Mesendoderm (in vitro differentiated cells): ENCODE data around the gene YPEL2.
"Not testable (repeated sequence)": the region's sequence is repeated elsewhere in the genome, so short reads cannot be mapped to it uniquely, and the experiment has no call there.

ENCODE experiments used
- DNase-seq: peaks from one replicate; pipeline ENCODE4 v3.0.0; 2013
- H2AK5ac ChIP-seq: 2 replicates; pipeline ENCODE4 v1.6.1; 2013; ENCODE audit warnings: low read length, inconsistent platforms
- H2BK120ac ChIP-seq: 2 replicates; pipeline ENCODE4 v1.6.1; 2013; ENCODE audit warnings: low read depth, mild to moderate bottlenecking, low read length, moderate library complexity, mixed read lengths
- H2BK15ac ChIP-seq: replicated peaks from 2 replicates; pipeline ENCODE4 v1.6.1; 2013; ENCODE audit warnings: low read depth, mild to moderate bottlenecking, moderate library complexity
- H2BK5ac ChIP-seq: 2 replicates; pipeline ENCODE4 v1.6.1; 2013; ENCODE audit warnings: low read length, inconsistent platforms
- H3K18ac ChIP-seq: 2 replicates; pipeline ENCODE4 v1.6.1; 2013; ENCODE audit warnings: mild to moderate bottlenecking, low read length, mixed read lengths
- H3K23ac ChIP-seq: one replicate; pipeline ENCODE4 v1.6.1; 2013; ENCODE audit warnings: low read length
- H3K27ac ChIP-seq: 2 replicates; pipeline ENCODE4 v1.5.1; 2013; ENCODE audit warnings: low read depth, mild to moderate bottlenecking, inconsistent platforms, low read length, moderate library complexity
- H3K27me3 ChIP-seq: 2 replicates; pipeline ENCODE4 v1.6.1; 2013; ENCODE audit warnings: low read length, control low read depth, mild to moderate bottlenecking, inconsistent platforms; ENCODE audit not compliant: insufficient read depth, poor library complexity
- H3K36me3 ChIP-seq: 2 replicates; pipeline ENCODE4 v1.6.1; 2013; ENCODE audit warnings: low read length, inconsistent platforms; ENCODE audit not compliant: control insufficient read depth, insufficient read depth
- H3K4ac ChIP-seq: one replicate; pipeline ENCODE4 v1.6.1; 2013; ENCODE audit warnings: low read depth, mild to moderate bottlenecking, low read length, moderate library complexity
- H3K4me1 ChIP-seq: 2 replicates; pipeline ENCODE4 v1.6.1; 2013; ENCODE audit warnings: low read depth, low read length, inconsistent platforms; ENCODE audit not compliant: control insufficient read depth
- H3K4me2 ChIP-seq: 2 replicates; pipeline ENCODE4 v1.6.1; 2013; ENCODE audit warnings: low read length
- H3K4me3 ChIP-seq: 2 replicates; pipeline ENCODE4 v1.5.1; 2013; ENCODE audit warnings: mild to moderate bottlenecking, low read length
- H3K56ac ChIP-seq: one replicate; pipeline ENCODE4 v1.6.1; 2013; ENCODE audit warnings: low read length
- H3K79me1 ChIP-seq: 2 replicates; pipeline ENCODE4 v1.6.1; 2013; ENCODE audit warnings: low read length, inconsistent platforms
- H3K79me2 ChIP-seq: 2 replicates; pipeline ENCODE4 v1.6.1; 2013; ENCODE audit warnings: mild to moderate bottlenecking, low read length; ENCODE audit not compliant: control insufficient read depth, insufficient read depth
- H3K9ac ChIP-seq: 2 replicates; pipeline ENCODE4 v1.6.1; 2013; ENCODE audit warnings: low read length, inconsistent platforms
- H4K5ac ChIP-seq: one replicate; pipeline ENCODE4 v1.6.1; 2013; ENCODE audit warnings: low read length
- H4K8ac ChIP-seq: one replicate; pipeline ENCODE4 v1.6.1; 2013; ENCODE audit warnings: low read depth, mild to moderate bottlenecking, control low read depth, low read length, moderate library complexity
- WGBS: extraction: QIAGEN DNeasy Blood & Tissue Kit; methylation state at CpG from one replicate; pipeline ENCODE4 v1.1.7; 2013; ENCODE audit warnings: low lambda C conversion rate, missing lambda C conversion rate; ENCODE audit not compliant: insufficient coverage; ENCODE audit errors: extremely low coverage; 5-methylcytosine and 5-hydroxymethylcytosine counted together

Gene YPEL2

DNA sequence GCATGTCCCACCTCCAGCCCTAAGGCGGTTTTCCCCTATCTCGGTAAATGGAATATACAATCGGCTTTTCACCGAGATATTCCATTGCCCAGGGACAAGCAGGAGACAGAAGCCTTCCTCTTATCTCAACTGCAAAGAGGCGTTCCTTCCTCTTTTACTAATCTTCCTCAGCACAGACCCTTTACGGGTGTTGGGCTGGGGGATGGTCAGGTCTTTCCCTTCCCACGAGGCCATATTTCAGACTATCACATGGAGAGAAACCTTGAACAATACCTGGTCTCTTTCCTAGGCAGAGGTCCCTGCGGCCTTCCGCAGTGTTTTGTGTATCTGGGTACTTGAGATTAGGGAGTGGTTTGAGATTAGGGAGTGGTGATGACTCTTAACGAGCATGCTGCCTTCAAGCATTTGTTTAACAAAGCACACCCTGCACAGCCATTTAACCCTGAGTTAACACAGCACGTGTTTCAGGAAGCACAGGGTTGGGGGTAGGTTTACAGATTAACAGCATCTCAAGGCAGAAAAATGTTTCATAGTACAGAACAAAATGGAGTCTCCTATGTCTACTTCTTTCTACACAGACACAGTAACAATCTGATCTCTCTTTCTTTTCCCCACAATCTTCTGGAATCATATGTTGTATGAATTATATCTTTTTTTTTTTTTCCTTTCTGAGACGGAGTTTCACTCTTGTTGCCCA is 41.0 kb upstream of the YPEL2 start:
- not testable (repeated sequence) for H2BK120ac ChIP-seq, H3K23ac ChIP-seq, H4K5ac ChIP-seq, H3K9ac ChIP-seq, H4K8ac ChIP-seq, H3K79me1 ChIP-seq, H2BK5ac ChIP-seq, H2BK15ac ChIP-seq, H3K18ac ChIP-seq, H3K27me3 ChIP-seq, H2AK5ac ChIP-seq, H3K79me2 ChIP-seq, H3K4ac ChIP-seq, H3K36me3 ChIP-seq, H3K4me3 ChIP-seq, H3K27ac ChIP-seq, H3K4me1 ChIP-seq, H3K56ac ChIP-seq, H3K4me2 ChIP-seq
- peak; percentile 91 for DNase-seq
- WGBS, result no CpG with 5 or more reads among the region's 12 CpGs

DNA sequence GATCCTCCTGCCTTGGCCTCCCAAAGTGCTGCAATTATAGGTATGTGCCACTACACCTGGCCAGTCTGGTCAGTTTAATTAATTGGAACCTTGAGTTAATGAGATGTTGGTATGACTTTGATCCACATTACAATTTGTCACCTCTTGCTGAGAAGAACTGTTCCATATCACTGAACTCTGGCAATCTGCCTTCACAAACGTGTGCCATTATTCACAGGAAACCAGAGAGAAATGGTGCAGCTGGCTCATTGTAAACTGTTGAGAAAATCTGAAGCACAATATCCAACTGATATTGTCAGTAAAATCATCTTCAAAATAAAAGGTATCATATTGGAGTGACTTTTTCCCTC is 39.3 kb upstream of the YPEL2 start:
- H3K4me3 ChIP-seq, result no peak overlapping the region
- WGBS, result no CpG with 5 or more reads among the region's 1 CpG
- no peak for DNase-seq
- H3K27ac ChIP-seq, result no peak overlapping the region
- H3K79me1 ChIP-seq, result no peaks in the 10 kb centered on the region
- H2BK120ac ChIP-seq, result no peak overlapping the region
- H3K23ac ChIP-seq, result no peak overlapping the region
- H3K36me3 ChIP-seq, result no peaks in the 10 kb centered on the region
- no peak overlapping the region for H3K56ac ChIP-seq
- peaks cover 4% of the 10 kb centered on the region for H3K4me1 ChIP-seq
- H3K4ac ChIP-seq, result no peak overlapping the region
- no peak overlapping the region for H2AK5ac ChIP-seq
- H3K4me2 ChIP-seq, result no peak overlapping the region
- H4K5ac ChIP-seq, result no peak overlapping the region
- H3K79me2 ChIP-seq, result no peaks in the 10 kb centered on the region
- no peak overlapping the region for H3K9ac ChIP-seq
- no peak overlapping the region for H2BK5ac ChIP-seq
- no peaks in the 10 kb centered on the region for H3K27me3 ChIP-seq
- H4K8ac ChIP-seq, result no peak overlapping the region
- no peak overlapping the region for H2BK15ac ChIP-seq
- no peak overlapping the region for H3K18ac ChIP-seq

DNA sequence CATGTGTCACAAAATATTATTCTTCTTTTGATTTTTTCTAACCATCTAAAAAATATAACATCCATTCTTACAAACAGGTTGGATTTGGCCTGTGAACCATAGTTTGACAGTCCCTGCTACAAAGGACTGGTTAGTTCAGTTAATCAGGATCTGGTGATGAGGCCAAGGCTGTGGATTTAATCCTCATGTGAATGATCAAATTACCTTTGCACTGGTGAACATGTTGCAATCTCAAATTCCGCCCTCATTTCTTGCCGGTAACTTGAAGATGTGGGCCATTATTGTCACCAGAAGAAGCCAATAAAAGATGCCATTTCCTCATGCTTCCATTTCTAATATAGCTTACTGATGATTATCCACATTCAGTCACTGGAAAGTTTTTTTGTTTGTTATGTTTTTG is 35.3 kb upstream of the YPEL2 start:
- no peak for DNase-seq
- Histone ChIP-seq H4K5ac (no peak overlapping the region), H3K56ac (no peak overlapping the region), H2BK120ac (peak overlapping the region; percentile 28), H3K27ac (peak overlapping the region; percentile 28), H3K4me3 (no peak overlapping the region), H3K4me1 (no peaks in the 10 kb centered on the region), H2AK5ac (no peak overlapping the region), H3K4me2 (no peak overlapping the region), H2BK5ac (no peak overlapping the region), H2BK15ac (no peak overlapping the region), H3K36me3 (no peaks in the 10 kb centered on the region), H3K9ac (no peak overlapping the region), H3K79me1 (no peaks in the 10 kb centered on the region), H3K27me3 (no peaks in the 10 kb centered on the region), H3K23ac (no peak overlapping the region), H4K8ac (no peak overlapping the region), H3K79me2 (no peaks in the 10 kb centered on the region), H3K4ac (no peak overlapping the region), H3K18ac (no peak overlapping the region)
- WGBS, result no CpG with 5 or more reads among the region's 2 CpGs

DNA sequence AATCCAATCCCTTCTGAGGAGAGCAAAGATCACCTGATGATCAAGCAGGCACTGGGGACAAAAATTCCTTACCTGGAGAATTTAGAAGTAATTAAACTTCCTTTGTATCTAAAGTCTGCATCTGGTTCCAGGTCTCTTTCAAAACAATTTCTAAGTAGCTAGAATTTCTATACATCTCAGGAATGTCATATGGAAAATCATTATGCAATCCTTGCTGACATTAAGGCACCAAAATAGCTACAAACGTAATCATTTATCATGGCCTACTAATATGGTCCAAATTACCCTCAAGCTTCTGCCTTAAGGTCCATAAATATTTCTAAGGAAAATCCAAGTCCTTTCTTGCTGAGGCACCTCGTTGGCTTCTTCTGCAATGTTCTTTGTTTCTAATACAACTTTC is 32.9 kb upstream of the YPEL2 start:
- Histone ChIP-seq H2BK15ac (no peak overlapping the region), H2BK5ac (no peak overlapping the region), H3K23ac (no peak overlapping the region), H3K18ac (peak overlapping the region; percentile 60), H3K9ac (no peak overlapping the region), H3K4me3 (no peak overlapping the region), H3K36me3 (no peaks in the 10 kb centered on the region), H3K4me1 (no peaks in the 10 kb centered on the region), H2BK120ac (no peak overlapping the region), H3K27me3 (no peaks in the 10 kb centered on the region), H3K79me2 (no peaks in the 10 kb centered on the region), H2AK5ac (no peak overlapping the region), H4K5ac (no peak overlapping the region), H3K79me1 (no peaks in the 10 kb centered on the region), H3K56ac (no peak overlapping the region), H3K27ac (no peak overlapping the region), H3K4me2 (no peak overlapping the region), H3K4ac (no peak overlapping the region), H4K8ac (no peak overlapping the region)
- WGBS, result no CpG with 5 or more reads among the region's 2 CpGs
- no peak for DNase-seq

DNA sequence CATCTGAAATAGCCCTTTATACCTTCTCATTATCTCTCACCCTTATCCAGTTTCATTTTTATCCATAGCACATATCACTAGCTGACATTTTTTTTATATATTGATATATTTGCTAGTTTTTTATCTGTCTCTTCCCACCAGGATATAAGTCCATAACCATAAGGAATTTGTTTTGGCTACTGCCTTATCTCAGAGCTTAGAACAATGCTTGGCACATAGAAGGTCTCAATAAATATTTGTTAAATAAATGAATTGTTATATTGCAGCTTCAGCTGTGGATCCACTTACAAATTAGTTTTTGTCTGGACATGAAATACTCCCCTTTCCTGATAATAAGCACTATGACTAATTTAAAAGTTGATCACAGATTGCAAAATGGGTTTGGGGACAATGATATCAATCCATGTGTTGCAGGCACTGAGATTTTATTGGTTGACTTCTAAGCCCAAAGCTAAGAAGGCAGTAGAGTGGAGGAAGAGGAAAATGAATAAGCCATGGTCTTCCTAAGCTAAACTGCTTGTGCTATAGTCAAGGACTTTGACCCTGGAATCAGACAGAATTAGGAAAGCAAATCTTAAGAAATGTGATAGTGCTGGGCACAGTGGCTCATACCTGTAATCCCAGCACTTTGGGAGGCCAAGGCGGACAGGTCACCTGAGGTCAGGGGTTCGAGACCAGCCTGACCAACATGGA is 31.9 kb upstream of the YPEL2 start:
- H3K4me3 ChIP-seq, result no peak overlapping the region
- H4K8ac ChIP-seq, result no peak overlapping the region
- no peak overlapping the region for H2BK120ac ChIP-seq
- H2BK15ac ChIP-seq, result no peak overlapping the region
- no peak overlapping the region for H4K5ac ChIP-seq
- no peaks in the 10 kb centered on the region for H3K4me1 ChIP-seq
- no peaks in the 10 kb centered on the region for H3K36me3 ChIP-seq
- no peaks in the 10 kb centered on the region for H3K27me3 ChIP-seq
- no peak overlapping the region for H3K18ac ChIP-seq
- no peak overlapping the region for H3K23ac ChIP-seq
- no peak overlapping the region for H3K27ac ChIP-seq
- WGBS, result no CpG with 5 or more reads among the region's 2 CpGs
- H3K4ac ChIP-seq, result no peak overlapping the region
- no peak overlapping the region for H3K9ac ChIP-seq
- H3K4me2 ChIP-seq, result no peak overlapping the region
- no peak overlapping the region for H3K56ac ChIP-seq
- no peak overlapping the region for H2AK5ac ChIP-seq
- DNase-seq, result no peak
- H3K79me1 ChIP-seq, result no peaks in the 10 kb centered on the region
- H2BK5ac ChIP-seq, result no peak overlapping the region
- no peaks in the 10 kb centered on the region for H3K79me2 ChIP-seq

DNA sequence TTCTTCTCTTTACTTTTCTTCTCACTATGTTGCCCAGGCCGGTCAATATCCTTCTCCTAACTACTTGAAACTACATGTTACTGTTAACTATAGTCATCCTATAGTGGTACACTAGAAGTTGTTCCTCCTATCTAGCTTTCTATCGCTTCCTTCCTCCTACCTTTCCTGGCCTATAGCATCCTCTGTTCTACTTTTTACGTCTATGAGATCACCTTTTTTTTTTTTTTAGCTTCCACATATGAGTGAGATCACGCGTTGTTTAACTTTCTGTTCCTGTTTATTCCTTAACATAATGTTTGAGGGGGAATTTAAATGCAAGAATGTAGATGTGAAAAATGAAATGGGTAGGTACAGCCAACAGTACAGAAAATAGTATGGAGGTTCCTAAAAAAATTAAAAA is 30.5 kb upstream of the YPEL2 start:
- H3K27me3 ChIP-seq, result no peaks in the 10 kb centered on the region
- H2BK5ac ChIP-seq, result no peak overlapping the region
- no peak overlapping the region for H3K23ac ChIP-seq
- DNase-seq, result no peak
- H3K79me2 ChIP-seq, result no peaks in the 10 kb centered on the region
- no peak overlapping the region for H4K8ac ChIP-seq
- WGBS, result no CpG with 5 or more reads among the region's 5 CpGs
- no peak overlapping the region for H3K4ac ChIP-seq
- no peaks in the 10 kb centered on the region for H3K4me1 ChIP-seq
- H3K36me3 ChIP-seq, result no peaks in the 10 kb centered on the region
- no peak overlapping the region for H3K4me2 ChIP-seq
- no peaks in the 10 kb centered on the region for H3K79me1 ChIP-seq
- H2BK120ac ChIP-seq, result no peak overlapping the region
- H3K18ac ChIP-seq, result no peak overlapping the region
- H2AK5ac ChIP-seq, result no peak overlapping the region
- no peak overlapping the region for H3K4me3 ChIP-seq
- H4K5ac ChIP-seq, result no peak overlapping the region
- H3K56ac ChIP-seq, result no peak overlapping the region
- no peak overlapping the region for H2BK15ac ChIP-seq
- no peak overlapping the region for H3K9ac ChIP-seq
- no peak overlapping the region for H3K27ac ChIP-seq
